ENCODE results near the gene C1QA. TPM values are rescaled to one million over a fixed set of nuclear protein-coding genes. Genes with fewer than 3 reads are reported as not detected.

Gene C1QA
- polyA plus RNA-seq, 1 donor from 2014 or later, result not detected

DNA sequence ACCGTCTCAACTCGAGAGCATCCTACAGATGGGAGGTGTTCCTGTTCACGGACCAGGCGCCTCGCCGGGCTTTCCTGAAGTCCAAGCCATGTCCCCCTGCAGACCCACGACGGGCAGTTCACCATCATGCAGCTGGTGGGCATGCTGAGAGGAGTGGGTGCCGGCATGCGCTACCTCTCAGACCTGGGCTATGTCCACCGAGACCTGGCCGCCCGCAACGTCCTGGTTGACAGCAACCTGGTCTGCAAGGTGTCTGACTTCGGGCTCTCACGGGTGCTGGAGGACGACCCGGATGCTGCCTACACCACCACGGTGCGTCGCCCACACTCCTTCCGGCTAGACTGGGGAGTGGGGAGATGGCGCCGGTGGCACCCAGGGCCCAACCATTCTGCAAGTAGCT is 37.7 kb upstream of the C1QA start:
- no peaks in the 10 kb centered on the region for H3K79me2 ChIP-seq (replicated peaks; ENCODE audit: insufficient read depth, low read length)
- no peaks in the 10 kb centered on the region for H3K27me3 ChIP-seq (ENCODE audit: insufficient read depth, low read depth, low read length)
- no peak overlapping the region for H3K9ac ChIP-seq (ENCODE audit: low read length)
- no peak overlapping the region for H3K27ac ChIP-seq (ENCODE audit: low read length)
- no peaks in the 10 kb centered on the region for H3F3A ChIP-seq (ENCODE audit: insufficient read depth, low read length, poor library complexity, severe bottlenecking)
- H3K9me2 ChIP-seq (ENCODE audit: insufficient read depth, low read length), result no peaks in the 10 kb centered on the region
- no peak overlapping the region for H2AFZ ChIP-seq (ENCODE audit: low read depth, low read length)
- no peak for TF ChIP-seq EP300 (conservative IDR thresholded peaks at IDR 0.05; ENCODE audit: poor library complexity, severe bottlenecking)
- TF ChIP-seq CTCF (IDR thresholded peaks at IDR 0.05; ENCODE audit: poor library complexity, severe bottlenecking), result no peak
- TF ChIP-seq SMC3 (conservative IDR thresholded peaks at IDR 0.05; ENCODE audit: poor library complexity), result no peak
- no peak for TF ChIP-seq TAF1 (IDR thresholded peaks at IDR 0.05; ENCODE audit: low read depth)
- TF ChIP-seq POLR2AphosphoS5 (IDR thresholded peaks at IDR 0.05), result no peak
- no peak for TF ChIP-seq EZH2 (IDR thresholded peaks at IDR 0.05; ENCODE audit: borderline replicate concordance, insufficient read depth, low read length, poor library complexity, severe bottlenecking)
- TF ChIP-seq, protein P1, sequence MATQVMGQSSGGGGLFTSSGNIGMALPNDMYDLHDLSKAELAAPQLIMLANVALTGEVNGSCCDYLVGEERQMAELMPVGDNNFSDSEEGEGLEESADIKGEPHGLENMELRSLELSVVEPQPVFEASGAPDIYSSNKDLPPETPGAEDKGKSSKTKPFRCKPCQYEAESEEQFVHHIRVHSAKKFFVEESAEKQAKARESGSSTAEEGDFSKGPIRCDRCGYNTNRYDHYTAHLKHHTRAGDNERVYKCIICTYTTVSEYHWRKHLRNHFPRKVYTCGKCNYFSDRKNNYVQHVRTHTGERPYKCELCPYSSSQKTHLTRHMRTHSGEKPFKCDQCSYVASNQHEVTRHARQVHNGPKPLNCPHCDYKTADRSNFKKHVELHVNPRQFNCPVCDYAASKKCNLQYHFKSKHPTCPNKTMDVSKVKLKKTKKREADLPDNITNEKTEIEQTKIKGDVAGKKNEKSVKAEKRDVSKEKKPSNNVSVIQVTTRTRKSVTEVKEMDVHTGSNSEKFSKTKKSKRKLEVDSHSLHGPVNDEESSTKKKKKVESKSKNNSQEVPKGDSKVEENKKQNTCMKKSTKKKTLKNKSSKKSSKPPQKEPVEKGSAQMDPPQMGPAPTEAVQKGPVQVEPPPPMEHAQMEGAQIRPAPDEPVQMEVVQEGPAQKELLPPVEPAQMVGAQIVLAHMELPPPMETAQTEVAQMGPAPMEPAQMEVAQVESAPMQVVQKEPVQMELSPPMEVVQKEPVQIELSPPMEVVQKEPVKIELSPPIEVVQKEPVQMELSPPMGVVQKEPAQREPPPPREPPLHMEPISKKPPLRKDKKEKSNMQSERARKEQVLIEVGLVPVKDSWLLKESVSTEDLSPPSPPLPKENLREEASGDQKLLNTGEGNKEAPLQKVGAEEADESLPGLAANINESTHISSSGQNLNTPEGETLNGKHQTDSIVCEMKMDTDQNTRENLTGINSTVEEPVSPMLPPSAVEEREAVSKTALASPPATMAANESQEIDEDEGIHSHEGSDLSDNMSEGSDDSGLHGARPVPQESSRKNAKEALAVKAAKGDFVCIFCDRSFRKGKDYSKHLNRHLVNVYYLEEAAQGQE (IDR thresholded peaks at IDR 0.05; ENCODE audit: borderline replicate concordance), result no peak
- no peak for TF ChIP-seq MXI1 (conservative IDR thresholded peaks at IDR 0.05; ENCODE audit: poor library complexity, severe bottlenecking)
- TF ChIP-seq RAD21 (conservative IDR thresholded peaks at IDR 0.05), result no peak
- H3K36me3 ChIP-seq (ENCODE audit: insufficient read depth, low read length), result no peaks in the 10 kb centered on the region
- no peaks in the 10 kb centered on the region for H4K20me1 ChIP-seq (ENCODE audit: insufficient read depth)
- no peaks in the 10 kb centered on the region for H3K9me3 ChIP-seq (ENCODE audit: low read length)
- H3K4me3 ChIP-seq (ENCODE audit: low read length), result no peak overlapping the region
- no peak overlapping the region for H3K4me2 ChIP-seq (ENCODE audit: low read length)

DNA sequence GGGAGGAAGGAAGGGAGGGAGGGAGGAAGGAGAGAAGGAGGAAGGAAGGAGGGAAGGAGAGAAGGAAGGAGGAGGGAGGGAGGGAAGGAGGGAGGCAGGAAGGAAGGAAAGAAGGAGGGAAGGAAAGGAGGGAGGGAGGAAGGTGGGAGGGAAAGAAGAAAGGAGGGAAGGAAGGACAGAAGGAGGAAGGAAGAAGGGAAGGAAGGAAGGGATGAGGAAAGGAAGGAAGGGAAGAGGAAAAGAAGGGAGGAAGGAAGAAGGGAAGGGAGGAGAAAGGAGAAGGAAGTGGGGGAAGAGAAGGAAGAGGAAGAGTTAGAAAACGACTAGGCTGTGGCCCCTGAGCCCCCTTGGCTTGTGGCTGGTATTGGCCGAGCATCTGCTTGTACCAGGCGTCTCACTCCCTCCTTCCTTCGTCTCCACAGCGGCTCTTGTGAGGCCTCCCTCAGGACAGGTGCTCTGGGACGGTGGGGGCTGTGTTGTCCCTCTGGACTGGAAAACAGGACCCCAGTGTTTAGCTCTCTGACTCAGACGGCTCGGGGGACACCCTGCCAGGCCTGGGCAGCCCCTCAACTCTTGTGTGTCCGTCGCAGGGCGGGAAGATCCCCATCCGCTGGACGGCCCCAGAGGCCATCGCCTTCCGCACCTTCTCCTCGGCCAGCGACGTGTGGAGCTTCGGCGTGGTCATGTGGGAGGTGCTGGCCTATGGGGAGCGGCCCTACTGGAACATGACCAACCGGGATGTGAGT is 36.2 kb upstream of the C1QA start:
- no peaks in the 10 kb centered on the region for H3K36me3 ChIP-seq (ENCODE audit: insufficient read depth, low read length)
- H4K20me1 ChIP-seq (ENCODE audit: insufficient read depth), result no peaks in the 10 kb centered on the region
- no peak overlapping the region for H2AFZ ChIP-seq (ENCODE audit: low read depth, low read length)
- H3K9ac ChIP-seq (ENCODE audit: low read length), result no peak overlapping the region
- no peaks in the 10 kb centered on the region for H3F3A ChIP-seq (ENCODE audit: insufficient read depth, low read length, poor library complexity, severe bottlenecking)
- H3K4me3 ChIP-seq (ENCODE audit: low read length), result no peak overlapping the region
- H3K27me3 ChIP-seq (ENCODE audit: insufficient read depth, low read depth, low read length), result peaks cover 11% of the 10 kb centered on the region
- H3K4me2 ChIP-seq (ENCODE audit: low read length), result no peak overlapping the region
- H3K9me2 ChIP-seq (ENCODE audit: insufficient read depth, low read length), result no peaks in the 10 kb centered on the region
- H3K79me2 ChIP-seq (replicated peaks; ENCODE audit: insufficient read depth, low read length), result no peaks in the 10 kb centered on the region
- no peaks in the 10 kb centered on the region for H3K9me3 ChIP-seq (ENCODE audit: low read length)
- H3K27ac ChIP-seq (ENCODE audit: low read length), result no peak overlapping the region
- TF ChIP-seq RAD21 (conservative IDR thresholded peaks at IDR 0.05) (no peak), TAF1 (IDR thresholded peaks at IDR 0.05; ENCODE audit: low read depth) (no peak), EP300 (conservative IDR thresholded peaks at IDR 0.05; ENCODE audit: poor library complexity, severe bottlenecking) (no peak), CTCF (IDR thresholded peaks at IDR 0.05; ENCODE audit: poor library complexity, severe bottlenecking) (no peak), MXI1 (conservative IDR thresholded peaks at IDR 0.05; ENCODE audit: poor library complexity, severe bottlenecking) (no peak), EZH2 (IDR thresholded peaks at IDR 0.05; ENCODE audit: borderline replicate concordance, insufficient read depth, low read length, poor library complexity, severe bottlenecking) (no peak), SMC3 (conservative IDR thresholded peaks at IDR 0.05; ENCODE audit: poor library complexity) (no peak), POLR2AphosphoS5 (IDR thresholded peaks at IDR 0.05) (no peak)
- TF ChIP-seq, protein P1 (IDR thresholded peaks at IDR 0.05; ENCODE audit: borderline replicate concordance), result no peak

Measured in neural cell (in vitro differentiated cells).